Heart right ventricle (tissue), 16 donors: Measurements from ENCODE around the gene SLC1A3. TPM values are rescaled to one million over a fixed set of nuclear protein-coding genes. Genes with fewer than 3 reads are reported as not detected.

Source experiments
- ATAC-seq, 8 donors: fragments of 200-7000 bp; cut with Tn5 transposase; one replicate each; pipeline ENCODE4 v1.9.1; 2020; ENCODE audit warnings: mild to moderate bottlenecking in 8 of 8, moderate library complexity in 8 of 8, moderate number of reproducible peaks in 1 of 8
- DNase-seq, 2 donors: peaks; one replicate each; pipeline ENCODE4 v3.0.0-alpha.2; 2020
- H3K27ac ChIP-seq, 10 donors: fragments of 200-600 bp; sonication (generic) in 2 of 10; one replicate each; pipeline versions ENCODE4 v1.5.0 to v1.8.0; 2020 to 2022; ENCODE audit warnings: mild to moderate bottlenecking in 3 of 10
- H3K27me3 ChIP-seq, 7 donors: fragments of 200-600 bp; one replicate each; pipeline ENCODE4 v1.8.0; 2021 to 2022; ENCODE audit warnings: mild to moderate bottlenecking in 2 of 7
- H3K36me3 ChIP-seq, 9 donors: fragments of 200-600 bp; sonication (generic) in 1 of 9; one replicate each; pipeline versions ENCODE4 v1.5.0 to v1.8.0; 2020 to 2022; ENCODE audit warnings: mild to moderate bottlenecking in 2 of 9
- H3K4me1 ChIP-seq, 9 donors: fragments of 200-600 bp; sonication (generic) in 1 of 9; one replicate each; pipeline versions ENCODE4 v1.5.0 to v1.8.0; 2020 to 2022; ENCODE audit warnings: mild to moderate bottlenecking in 4 of 9
- H3K4me3 ChIP-seq, 10 donors: fragments of 200-600 bp; sonication (generic) in 2 of 10; one replicate each; pipeline versions ENCODE4 v1.5.0 to v1.8.0; 2020 to 2022; ENCODE audit warnings: mild to moderate bottlenecking in 7 of 10, moderate library complexity in 2 of 10
- H3K9me3 ChIP-seq, 11 donors: fragments of 200-600 bp in 10 of 11; sonication (generic) in 2 of 11; one replicate each; pipeline versions ENCODE4 v1.5.0 to v1.8.0; 2013 to 2022; ENCODE audit warnings: mild to moderate bottlenecking in 2 of 11, control low read depth in 1 of 11, moderate library complexity in 1 of 11
- WGBS, 2 donors: extraction: QIAGEN DNeasy Blood & Tissue Kit; methylation state at CpG; one replicate each; pipeline ENCODE4 v1.1.7; 2013; ENCODE audit warnings: inconsistent platforms in 1 of 2; 5-methylcytosine and 5-hydroxymethylcytosine counted together
- intact Hi-C, 10 donors: fragments of 100-400 bp; cut with DNase I; formaldehyde crosslinking; loops; one replicate each; pipeline versions ENCODE4 v1.11.1 to v1.14.2; 2022
- polyA plus RNA-seq, 2 donors: library from polyadenylated mRNA; stranded (reverse); fragments of 200-250 nt; gene quantifications; one replicate each; pipeline ENCODE4 v1.2.3, GENCODE V29; 2013
- total RNA-seq, 10 donors: library from RNA; stranded (reverse); fragmentation: NEBNext Ultra II Directional in 3 of 10; extraction: Animal tissue kit (Norgen Biotek cat#: 25700) in 3 of 10; gene quantifications; one replicate each; pipeline versions ENCODE4 v1.2.1 to v1.2.4, GENCODE V29; 2021 to 2023
- TF ChIP-seq, protein P1 (sequence below), 9 donors: fragments of 200-600 bp; sonication (generic) in 2 of 9; IDR thresholded peaks; one replicate each; pipeline versions ENCODE4 v1.5.0 to v1.8.0; 2021 to 2022; ENCODE audit warnings: antibody characterized with exemption in 9 of 9, mild to moderate bottlenecking in 5 of 9, moderate library complexity in 1 of 9
- donor health status: Arrhythmogenic right ventricular cardiomyopathy.
- donor health status: ischemic (EF 13 %, LVEDD 7.1; RV severe dilation, severe dysfunction).
- donor health status: healthy with polysubstance abuse.
- donor health status: DM: no; HTN: yes; CAD: no.
- donor health status: DM: no; HTN: no; CAD: no.
- donor health status: ischemic (EF 25% LVEDD 6.9; RV normal size, moderate dysfunction).
- donor health status: ischemic (EF 25% LVEDD 5.7; RV mildly dilated, moderate dysfunction).
- donor health status: healthy.
- donor health status: DM: yes; HTN: yes; CAD: no.
- donor health status: Ischemic cardiomyopathy.
- donor health status: ischemic (EF 35%, LVEDD 5.7; RV mildly dilated, moderate dysfunction).
- donor health status: nonischemic (EF 11% LVEDD 7.7; RV severe dilation, severe dysfunction).
- donor health status: DM: yes; HTN: yes; CAD: no.
- donor health status: PGD.
- donor health status: ischemic (EF 29% LVEDD 5.4; RV normal size, mild dysfunction).
- donor health status: nonischemic (EF 23%, LVEDD 6.1; RV moderate dilation, normal function).

SLC1A3 gene
- total and polyA plus RNA-seq, 12 donors, result 39.5 to 83.6 (median 58.5) TPM

DNA sequence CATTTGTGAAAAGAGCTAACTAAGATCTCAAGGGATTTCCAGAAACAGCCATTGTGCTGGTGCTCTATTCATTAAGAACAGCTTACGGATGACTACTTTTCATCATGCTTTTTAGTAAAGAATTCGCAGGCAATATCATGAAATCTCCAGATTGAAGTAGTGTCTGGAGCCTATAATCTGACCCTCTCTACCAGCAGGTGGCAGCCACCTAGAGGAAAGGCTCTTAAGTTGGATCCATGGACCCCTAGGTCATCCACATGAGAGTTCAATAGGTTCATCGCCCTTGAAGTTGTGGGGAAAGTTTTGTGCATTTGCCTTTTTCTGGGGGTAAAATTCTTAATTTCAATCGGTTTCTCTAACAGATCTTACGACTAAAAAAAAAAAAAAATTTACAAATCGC, 82.3 kb downstream of the SLC1A3 start:
- Histone ChIP-seq H3K4me1 (peaks cover 8 to 68% (median 33%) of the 10 kb centered on the region in 9 donors), H3K9me3 (no peaks in the 10 kb centered on the region), H3K36me3 (peaks cover 0 to 10% (median 0%) of the 10 kb centered on the region in 9 donors), H3K27ac (no peak overlapping the region), H3K27me3 (peaks cover 0 to 6% (median 0%) of the 10 kb centered on the region in 7 donors), H3K4me3 (no peak overlapping the region)
- intact Hi-C loops, result loop anchor here in 1 of 10 donors (10.0 kb wide), 1 partner anchor 164 kb away; no protein-coding TSS in a partner anchor
- 91 to 94% methylated on average over 6 of the region's 6 CpGs for WGBS, 2 donors
- no peak for DNase-seq
- TF ChIP-seq, protein P1, sequence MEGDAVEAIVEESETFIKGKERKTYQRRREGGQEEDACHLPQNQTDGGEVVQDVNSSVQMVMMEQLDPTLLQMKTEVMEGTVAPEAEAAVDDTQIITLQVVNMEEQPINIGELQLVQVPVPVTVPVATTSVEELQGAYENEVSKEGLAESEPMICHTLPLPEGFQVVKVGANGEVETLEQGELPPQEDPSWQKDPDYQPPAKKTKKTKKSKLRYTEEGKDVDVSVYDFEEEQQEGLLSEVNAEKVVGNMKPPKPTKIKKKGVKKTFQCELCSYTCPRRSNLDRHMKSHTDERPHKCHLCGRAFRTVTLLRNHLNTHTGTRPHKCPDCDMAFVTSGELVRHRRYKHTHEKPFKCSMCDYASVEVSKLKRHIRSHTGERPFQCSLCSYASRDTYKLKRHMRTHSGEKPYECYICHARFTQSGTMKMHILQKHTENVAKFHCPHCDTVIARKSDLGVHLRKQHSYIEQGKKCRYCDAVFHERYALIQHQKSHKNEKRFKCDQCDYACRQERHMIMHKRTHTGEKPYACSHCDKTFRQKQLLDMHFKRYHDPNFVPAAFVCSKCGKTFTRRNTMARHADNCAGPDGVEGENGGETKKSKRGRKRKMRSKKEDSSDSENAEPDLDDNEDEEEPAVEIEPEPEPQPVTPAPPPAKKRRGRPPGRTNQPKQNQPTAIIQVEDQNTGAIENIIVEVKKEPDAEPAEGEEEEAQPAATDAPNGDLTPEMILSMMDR (IDR thresholded peaks at IDR 0.05), result peak in 5 of 9 donors; percentile 6 to 39 (median 21)
- no peak for ATAC-seq

DNA sequence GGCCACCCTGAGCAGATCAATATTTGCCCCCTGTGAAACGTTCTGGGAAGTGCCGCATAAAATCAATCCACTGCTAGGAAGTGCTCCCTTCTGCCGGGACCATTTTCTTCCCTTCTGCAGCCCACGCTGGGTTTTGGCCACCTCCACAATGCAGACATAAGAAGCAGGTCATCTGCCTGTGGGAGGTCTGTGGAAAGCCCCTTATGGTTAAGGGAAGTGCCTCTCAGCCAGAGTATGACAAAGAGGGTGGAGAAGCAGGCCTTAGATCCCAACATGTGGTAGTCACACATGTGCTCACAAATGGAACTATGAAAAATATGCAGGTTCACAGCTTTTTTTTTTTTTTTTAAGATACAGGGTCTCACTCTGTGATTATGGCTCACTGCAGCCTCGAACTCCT, 82.8 kb downstream of the SLC1A3 start:
- H3K27ac ChIP-seq, result peak overlapping the region in 2 of 10 donors; percentile 84 to 85
- H3K4me3 ChIP-seq, result no peak overlapping the region
- 85 to 99% methylated on average over 5 of the region's 5 CpGs for WGBS, 2 donors
- ATAC-seq (no peak), DNase-seq (no peak)
- H3K9me3 ChIP-seq, result no peaks in the 10 kb centered on the region
- H3K4me1 ChIP-seq, result peaks cover 8 to 63% (median 28%) of the 10 kb centered on the region in 9 donors
- H3K27me3 ChIP-seq, result peaks cover 0 to 6% (median 0%) of the 10 kb centered on the region in 7 donors
- intact Hi-C loops, result loop anchor here in 1 of 10 donors (10.0 kb wide), 1 partner anchor 164 kb away; no protein-coding TSS in a partner anchor
- TF ChIP-seq, protein P1 (IDR thresholded peaks at IDR 0.05), result no peak
- H3K36me3 ChIP-seq, result peaks cover 0 to 10% (median 0%) of the 10 kb centered on the region in 9 donors

DNA sequence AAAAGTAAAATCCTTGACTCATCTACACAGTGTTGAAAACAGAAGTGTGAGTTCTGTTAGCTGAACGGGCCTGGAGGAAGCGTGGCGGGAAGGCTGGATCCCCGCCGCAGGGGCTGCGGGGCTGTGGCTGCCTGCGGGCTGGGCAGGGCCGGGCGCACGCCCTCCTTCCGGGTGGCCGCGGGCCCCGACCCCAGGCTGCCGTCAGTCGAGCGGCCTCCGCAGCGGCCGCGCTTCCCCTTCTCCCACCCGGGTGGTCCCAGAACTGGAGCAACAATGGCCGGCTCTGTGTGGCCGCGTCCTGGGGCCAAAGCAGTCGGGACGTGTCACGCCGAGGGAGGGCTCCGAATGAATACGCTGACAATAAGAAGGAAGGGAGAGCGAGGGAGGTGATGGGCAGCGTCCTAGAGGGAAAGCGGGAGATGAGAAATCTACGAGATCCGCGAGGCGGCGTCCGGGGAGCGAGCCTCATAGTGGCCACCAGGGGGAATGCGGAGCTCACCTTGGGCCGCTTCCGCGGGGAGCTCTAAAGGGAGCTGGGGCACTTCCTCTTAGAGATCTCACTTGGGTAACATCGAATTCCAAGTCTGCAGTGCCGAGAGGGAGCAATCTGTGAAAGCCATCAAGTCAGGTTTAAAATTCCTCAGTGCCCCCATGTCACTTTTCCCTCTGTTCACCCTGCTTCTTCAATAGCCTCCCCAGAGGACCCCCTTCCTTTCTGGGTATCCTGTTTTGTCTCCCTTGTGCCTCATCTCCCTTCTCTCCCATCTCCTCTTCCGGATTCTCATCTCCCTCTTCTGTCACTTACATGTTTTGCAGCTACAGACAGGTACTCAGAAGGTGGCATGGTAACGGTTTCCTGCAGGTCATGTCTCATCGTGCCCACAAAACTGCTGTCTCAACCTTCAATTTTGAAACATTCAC, 83.9 kb downstream of the SLC1A3 start:
- Histone ChIP-seq H3K36me3 (peaks cover 0 to 10% (median 0%) of the 10 kb centered on the region in 9 donors), H3K27me3 (peaks cover 0 to 6% (median 0%) of the 10 kb centered on the region in 7 donors), H3K4me3 (peak overlapping the region; percentile 19 to 66 (median 61)), H3K27ac (peak overlapping the region; percentile 26 to 85 (median 72)), H3K4me1 (peaks cover 8 to 52% (median 28%) of the 10 kb centered on the region in 9 donors), H3K9me3 (no peaks in the 10 kb centered on the region)
- peak; percentile 64 to 80 for DNase-seq
- TF ChIP-seq, protein P1 (IDR thresholded peaks at IDR 0.05), result peak; percentile 45 to 87 (median 80)
- intact Hi-C loops, result loop anchor here (2.0 to 10.0 kb wide), 11 partner anchors 78 to 446 kb away; partner anchors contain the start of genes SLC1A3 (in 5 of the 10) and NADK2 (in 1 of the 10)
- WGBS, 2 donors, result 2 to 3% methylated on average over 50 of the region's 50 CpGs
- ATAC-seq, result peak; percentile 66 to 85 (median 72)

DNA sequence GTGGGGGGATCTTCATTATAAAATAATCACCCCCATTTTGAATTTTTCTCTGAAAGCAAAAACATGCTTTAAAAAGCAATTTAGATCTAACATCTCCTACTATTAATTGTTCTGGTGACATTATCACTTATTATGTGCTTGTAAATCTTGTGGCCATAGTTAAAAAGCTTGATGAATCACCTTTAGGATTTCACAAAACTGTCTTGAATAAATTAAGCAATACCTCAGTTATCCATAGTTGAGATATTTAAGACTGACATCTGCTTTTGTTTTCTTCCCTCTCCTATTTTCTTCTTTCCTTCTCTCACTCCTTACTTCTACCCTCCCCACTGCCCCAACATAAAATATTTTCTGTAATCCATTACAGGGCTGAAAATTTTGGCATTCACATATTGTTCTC, 84.8 kb downstream of the SLC1A3 start:
- Histone ChIP-seq H3K27me3 (peaks cover 0 to 6% (median 0%) of the 10 kb centered on the region in 7 donors), H3K4me1 (peaks cover 8 to 44% (median 28%) of the 10 kb centered on the region in 9 donors), H3K9me3 (no peaks in the 10 kb centered on the region), H3K27ac (peak overlapping the region in 8 of 10 donors; percentile 29 to 84 (median 64)), H3K36me3 (peaks cover 0 to 5% (median 0%) of the 10 kb centered on the region in 9 donors), H3K4me3 (no peak overlapping the region)
- DNase-seq (no peak), ATAC-seq (no peak)
- intact Hi-C loops, result loop anchor here (2.0 to 10.0 kb wide), 11 partner anchors 79 to 446 kb away; partner anchors contain the start of genes SLC1A3 (in 5 of the 10) and NADK2 (in 1 of the 10)
- TF ChIP-seq, protein P1 (IDR thresholded peaks at IDR 0.05), result no peak
